HFFc6 (cell line): ENCODE data around the gene LIPH. TPM values are rescaled to one million over a fixed set of nuclear protein-coding genes. Genes with fewer than 3 reads are reported as not detected.

ENCODE experiments used
- DNase-seq: peaks from one replicate; pipeline ENCODE4 v3.0.0-alpha.2; 2018
- H3K27ac Mint-ChIP-seq: 2 replicates; pipeline ENCODE4 v1.8.0; 2020; ENCODE audit warnings: mild to moderate bottlenecking, mixed read lengths
- H3K27me3 Mint-ChIP-seq: 2 replicates; pipeline ENCODE4 v1.8.0; 2021; ENCODE audit warnings: mild to moderate bottlenecking, moderate library complexity, mixed read lengths; ENCODE audit not compliant: insufficient read depth
- H3K36me3 Mint-ChIP-seq: 2 replicates; pipeline ENCODE4 v1.8.0; 2021; ENCODE audit warnings: low read depth, mixed read lengths
- H3K4me1 Mint-ChIP-seq: 2 replicates; pipeline ENCODE4 v1.8.0; 2020; ENCODE audit warnings: low read depth, mixed read lengths
- H3K4me3 Mint-ChIP-seq: 2 replicates; pipeline ENCODE4 v1.8.0; 2020; ENCODE audit warnings: mild to moderate bottlenecking, moderate library complexity, mixed read lengths
- H3K9me3 Mint-ChIP-seq: 2 replicates; pipeline ENCODE4 v1.8.0; 2020; ENCODE audit warnings: mild to moderate bottlenecking, mixed read lengths
- CTCF ChIP-seq: fragments of 200-600 bp; sonication (generic); IDR thresholded peaks from 2 replicates; pipeline ENCODE4 v1.5.0; 2021; ENCODE audit warnings: antibody characterized with exemption, mild to moderate bottlenecking
- total RNA-seq, 6 experiments: library from RNA; stranded (reverse); fragmentation: NEBNext Ultra II Directional; extraction: Animal tissue kit (Norgen Biotek cat#: 25700); gene quantifications; 2 replicates in 1 of 6; 3 replicates in 5 of 6; pipeline ENCODE4 v1.2.3, GENCODE V29; 2021

The LIPH gene
- total RNA-seq, 6 experiments from 2014 or later = 0.10 to 1.6 (median 0.26) TPM

GRCh38 chr3:185465471-185465870 is 86.9 kb downstream of the LIPH start:
- no peak for DNase-seq
- H3K36me3 Mint-ChIP-seq = peaks cover 9% of the 10 kb centered on the region; the same call in 1 of the 2 replicates
- no peaks in the 10 kb centered on the region for H3K9me3 Mint-ChIP-seq
- no peak for TF ChIP-seq CTCF
- no peaks in the 10 kb centered on the region for H3K27me3 Mint-ChIP-seq
- no peak overlapping the region for H3K27ac Mint-ChIP-seq
- H3K4me3 Mint-ChIP-seq = no peak overlapping the region
- H3K4me1 Mint-ChIP-seq = no peaks in the 10 kb centered on the region

DNA sequence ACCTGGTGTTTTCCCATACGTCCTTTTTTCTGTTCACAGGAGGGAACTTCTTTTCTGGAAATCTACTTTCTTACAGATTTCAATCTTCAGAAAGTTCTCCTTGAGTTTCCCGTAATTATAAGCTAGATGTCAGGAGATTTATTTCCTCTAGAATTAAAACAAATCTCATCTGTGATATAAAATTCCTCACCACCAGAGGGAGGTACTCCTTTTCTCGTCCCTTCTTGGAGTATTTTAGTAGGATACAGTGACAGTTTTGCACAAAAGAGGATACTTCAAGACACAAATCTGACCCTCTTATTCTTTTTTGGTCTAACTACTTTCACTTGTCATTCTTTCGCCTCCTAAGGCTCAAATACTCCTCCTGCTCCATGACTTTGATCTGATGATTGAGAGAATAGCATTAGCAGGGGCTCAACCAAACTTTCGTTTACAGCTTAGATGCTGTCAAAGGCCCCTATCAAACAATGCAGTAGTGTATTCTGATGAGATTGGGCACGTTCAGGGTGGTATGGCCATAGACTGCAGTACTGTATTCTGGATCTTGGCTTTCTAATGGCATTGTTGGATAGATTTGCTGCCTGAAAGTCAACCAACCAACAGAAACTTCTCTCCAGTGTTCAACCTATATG is 91.6 kb downstream of the LIPH start:
- Mint-ChIP-seq H3K4me1 (no peaks in the 10 kb centered on the region), H3K36me3 (no peaks in the 10 kb centered on the region), H3K9me3 (no peaks in the 10 kb centered on the region), H3K27ac (no peak overlapping the region), H3K27me3 (no peaks in the 10 kb centered on the region), H3K4me3 (no peak overlapping the region)
- peak; percentile 20 for DNase-seq
- peak; percentile 80 for TF ChIP-seq CTCF

DNA sequence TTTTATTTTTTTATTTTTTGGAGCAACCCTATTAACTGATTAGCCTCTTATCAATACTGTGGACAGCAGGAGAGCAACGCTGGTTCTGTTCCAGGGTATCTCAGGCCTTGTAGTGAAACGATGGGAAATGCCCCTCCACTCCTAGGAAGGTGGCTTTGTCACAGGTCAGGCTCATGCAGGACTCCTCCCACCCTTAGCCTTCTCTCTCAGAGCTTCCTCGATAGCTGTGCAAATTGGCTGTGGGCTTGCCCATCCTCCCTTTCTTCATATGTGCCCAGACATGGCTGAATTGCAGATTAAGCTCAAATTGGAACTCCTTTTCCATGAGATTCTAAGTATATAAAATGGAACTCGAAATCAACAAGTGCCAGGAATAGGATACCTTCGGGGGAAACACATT is 92.1 kb downstream of the LIPH start:
- no peak overlapping the region for H3K4me3 Mint-ChIP-seq
- no peaks in the 10 kb centered on the region for H3K4me1 Mint-ChIP-seq

DNA sequence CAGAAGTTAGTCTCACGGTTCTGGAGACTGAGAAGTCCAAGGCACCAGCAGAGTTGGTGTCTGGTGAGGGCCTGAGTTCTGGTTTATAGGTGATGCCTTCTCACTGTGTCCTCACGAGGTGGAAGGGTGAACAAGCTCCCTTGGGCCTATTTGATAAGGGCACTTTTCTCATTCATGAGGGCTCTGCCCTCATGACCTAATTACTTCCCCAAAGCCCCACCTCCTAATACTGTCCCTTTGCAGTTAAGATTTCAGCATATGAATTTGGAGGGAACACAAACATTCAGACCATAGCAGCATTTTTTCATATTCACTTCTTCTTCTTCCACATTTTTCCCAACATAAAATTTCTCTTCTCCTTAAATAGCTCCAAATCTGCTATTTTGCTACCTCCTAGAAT is 95.0 kb downstream of the LIPH start:
- Mint-ChIP-seq H3K36me3 (no peaks in the 10 kb centered on the region), H3K4me1 (no peaks in the 10 kb centered on the region), H3K9me3 (no peaks in the 10 kb centered on the region), H3K4me3 (no peak overlapping the region), H3K27ac (no peak overlapping the region), H3K27me3 (no peaks in the 10 kb centered on the region)
- DNase-seq = no peak
- no peak for TF ChIP-seq CTCF

More for the DNA sequence above, 92.1 kb downstream of the LIPH start:
- Mint-ChIP-seq H3K27me3 (no peaks in the 10 kb centered on the region), H3K27ac (no peak overlapping the region), H3K36me3 (no peaks in the 10 kb centered on the region), H3K9me3 (no peaks in the 10 kb centered on the region)
- TF ChIP-seq CTCF = no peak
- DNase-seq = no peak

Other genes with a start within 250 kb of the LIPH start
- gene MAP3K13, start 189.5 kb downstream of the LIPH start, total RNA-seq = 10 to 100 TPM; 20.9 to 28.4 (median 25.1) TPM
- 10 to 100 TPM; 13.2 to 16.7 (median 15.1) TPM for gene TMEM41A, start 53.6 kb downstream of the LIPH start, total RNA-seq
- 10 to 100 TPM; 38.6 to 47.0 (median 42.7) TPM for gene SENP2, start 33.7 kb upstream of the LIPH start, total RNA-seq